Tibial nerve (tissue), 3 donors: ENCODE results near the gene EXOC3.

Experiments used
- CTCF ChIP-seq, 5 experiments: fragments of 200-600 bp in 3 of 5; fragments of 450-650 bp in 2 of 5; sonication (generic) in 3 of 5; IDR thresholded peaks; one replicate each; pipeline ENCODE4 v1.5.1; 2016 to 2019; ENCODE audit warnings: antibody characterized with exemption in 5 of 5, mild to moderate bottlenecking in 3 of 5, moderate library complexity in 2 of 5
- POLR2A ChIP-seq, 2 donors: fragments of 450-650 bp; IDR thresholded peaks; one replicate each; pipeline ENCODE4 v1.6.1; 2017; ENCODE audit warnings: antibody characterized with exemption in 2 of 2, mild to moderate bottlenecking in 2 of 2, moderate library complexity in 2 of 2

GRCh38 chr5:476814-477175 is 33.8 kb downstream of the EXOC3 start:
- TF ChIP-seq CTCF (IDR thresholded peaks at IDR 0.05) (no peak), POLR2A (IDR thresholded peaks at IDR 0.05) (no peak)
